KOPT-K1 (cell line): ENCODE results near the gene TAS2R4.
"Not testable (repeated sequence)": the region's sequence is repeated elsewhere in the genome, so short reads cannot be mapped to it uniquely, and the experiment has no call there.

Experiments
- H3K27ac ChIP-seq: fragments of 200-600 bp; sonication (generic); 2 replicates; pipeline ENCODE4 v1.5.1; 2016; ENCODE audit warnings: antibody characterized with exemption, mild to moderate bottlenecking, low read depth, low read length; ENCODE audit not compliant: poor library complexity, severe bottlenecking
- H3K36me3 ChIP-seq: fragments of 200-600 bp; sonication (generic); 2 replicates; pipeline ENCODE4 v1.5.1; 2017; ENCODE audit warnings: antibody characterized with exemption, mild to moderate bottlenecking, low read length, moderate library complexity; ENCODE audit not compliant: insufficient read depth
- H3K9me3 ChIP-seq: fragments of 200-600 bp; sonication (generic); 2 replicates; pipeline ENCODE4 v1.5.1; 2017; ENCODE audit warnings: antibody characterized with exemption, low read length, mild to moderate bottlenecking; ENCODE audit not compliant: insufficient read depth, poor library complexity, severe bottlenecking

TAS2R4 gene

GRCh38 chr7:141770083-141770583, 6.3 kb upstream of the TAS2R4 start:
- not testable (repeated sequence) for H3K27ac ChIP-seq, H3K9me3 ChIP-seq
- peaks cover 11% of the 10 kb centered on the region; the same call in 1 of the 2 replicates for H3K36me3 ChIP-seq

DNA sequence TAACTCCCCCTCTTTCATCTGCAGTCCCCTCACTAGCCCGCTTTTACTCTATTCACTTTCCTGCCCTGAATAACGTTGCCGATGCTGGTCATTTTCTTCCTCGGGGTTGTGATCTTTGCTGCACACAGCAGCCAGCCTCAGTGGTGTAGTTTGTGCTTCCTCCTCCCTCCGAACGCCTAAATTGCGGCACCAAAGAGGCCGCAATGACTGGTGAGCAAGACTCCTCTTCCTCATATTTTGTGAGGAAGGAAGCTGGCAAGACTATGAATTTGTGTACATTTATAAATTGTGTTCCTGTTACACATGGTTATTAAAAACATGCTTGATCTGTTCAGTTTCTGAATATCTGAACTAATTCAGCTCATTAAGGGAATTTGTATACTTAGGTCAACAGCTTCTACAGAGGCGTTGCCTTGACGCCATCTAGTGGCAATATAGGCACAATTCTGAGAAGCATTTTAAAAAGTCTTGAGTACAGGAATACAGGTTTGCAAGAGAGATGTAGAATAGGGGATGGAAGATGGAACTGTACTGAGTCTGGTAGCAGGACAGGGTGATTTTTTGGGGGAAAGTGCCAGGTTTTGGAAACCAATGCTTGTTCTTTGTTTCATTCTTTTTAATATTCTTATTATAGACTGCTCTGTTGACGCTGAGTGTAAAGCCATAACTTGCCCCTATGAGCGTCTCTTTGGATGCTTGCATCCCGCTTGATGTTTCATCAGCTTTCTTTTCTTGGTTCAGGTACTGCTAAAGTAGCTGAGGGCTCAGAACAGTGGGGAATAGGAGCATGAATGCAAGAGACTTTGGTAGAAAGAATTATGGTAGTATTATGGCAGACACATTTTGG, 9.5 kb downstream of the TAS2R4 start:
- Histone ChIP-seq H3K36me3 (peaks cover 5% of the 10 kb centered on the region; the same call in 1 of the 2 replicates), H3K27ac (no peak overlapping the region), H3K9me3 (no peaks in the 10 kb centered on the region)

DNA sequence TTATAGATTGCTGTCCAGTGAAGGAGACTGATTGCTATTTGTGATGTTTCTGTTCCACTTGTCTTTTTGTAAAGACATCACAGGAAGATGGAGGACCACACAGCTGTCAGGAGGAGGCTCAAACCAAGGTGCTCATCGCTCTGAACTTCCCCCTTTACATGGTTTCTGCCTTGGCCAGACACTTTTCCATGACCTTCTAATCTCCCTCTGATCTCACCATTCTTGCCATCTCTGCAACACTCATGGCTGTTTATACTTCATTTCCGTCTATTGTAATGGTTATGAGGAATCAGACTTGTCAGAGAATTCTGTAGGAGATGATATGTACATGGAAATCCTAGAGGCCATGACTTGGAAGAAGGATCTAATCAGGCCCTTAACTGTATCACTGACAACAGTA, 11.8 kb downstream of the TAS2R4 start:
- H3K36me3 ChIP-seq = peaks cover 5% of the 10 kb centered on the region; the same call in 1 of the 2 replicates
- H3K27ac ChIP-seq = no peak overlapping the region
- H3K9me3 ChIP-seq = no peaks in the 10 kb centered on the region

GRCh38 chr7:141789917-141790316, 13.4 kb downstream of the TAS2R4 start, which contains the start of gene TAS2R5:
Gene TAS2R5 (plus strand): TSS chr7:141790217. CDS start chr7:141790362, 145 bp downstream.
- Histone ChIP-seq H3K27ac (no peak within 1 kb of the TSS), H3K36me3 (peaks cover 5% of the 10 kb centered on the region; the same call in 1 of the 2 replicates), H3K9me3 (no peaks in the 10 kb centered on the region)

DNA sequence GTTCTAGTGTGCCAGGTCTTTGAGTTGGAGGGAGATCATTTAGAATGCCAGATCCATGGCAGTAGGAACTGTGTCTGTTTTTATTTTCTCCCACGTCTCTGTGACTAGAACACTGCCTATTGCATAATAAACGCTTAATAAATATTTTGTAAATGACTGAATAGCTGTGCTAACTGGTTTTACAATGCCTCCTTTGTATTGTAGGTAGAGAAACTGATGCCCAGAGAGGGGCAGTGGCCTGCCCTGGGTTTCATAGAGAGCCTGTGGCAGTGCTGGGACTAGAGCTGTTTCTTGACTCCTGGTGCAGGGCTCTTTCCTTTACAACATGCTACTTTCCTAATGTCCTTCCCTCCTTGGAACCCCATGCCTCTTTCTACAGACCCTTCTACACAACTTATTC, 16.1 kb downstream of the TAS2R4 start:
- H3K9me3 ChIP-seq = no peaks in the 10 kb centered on the region
- H3K27ac ChIP-seq = no peak overlapping the region
- peaks cover 5% of the 10 kb centered on the region; the same call in 1 of the 2 replicates for H3K36me3 ChIP-seq

DNA sequence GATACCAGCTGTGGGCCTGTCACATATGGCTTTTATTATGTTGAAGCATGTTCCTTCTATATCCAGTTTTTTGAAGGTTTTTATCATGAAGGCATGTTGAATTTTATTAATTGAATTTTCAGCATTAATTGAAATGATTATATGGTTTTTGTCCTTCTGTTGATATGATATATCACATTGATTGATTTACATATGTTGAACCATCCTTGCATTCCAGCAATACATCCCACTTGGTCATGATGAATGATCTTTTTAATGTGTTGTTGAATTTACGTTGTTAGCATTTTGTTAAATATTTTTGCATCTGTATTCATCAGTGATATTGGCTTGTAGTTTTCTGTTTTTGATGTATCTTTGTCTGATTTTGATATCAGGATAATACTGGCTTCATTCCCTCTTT, 43.6 kb downstream of the TAS2R4 start:
- H3K27ac ChIP-seq = no peak overlapping the region
- peaks cover 18% of the 10 kb centered on the region for H3K9me3 ChIP-seq
- no peaks in the 10 kb centered on the region for H3K36me3 ChIP-seq

GRCh38 chr7:141822432-141822831, 46.0 kb downstream of the TAS2R4 start:
- H3K27ac ChIP-seq, H3K36me3 ChIP-seq: not testable (repeated sequence)
- H3K9me3 ChIP-seq = peaks cover 18% of the 10 kb centered on the region
